Posterior vena cava (tissue), 2 donors: ENCODE measurements around the gene ARHGAP31. TPM values are rescaled to one million over a fixed set of nuclear protein-coding genes. Genes with fewer than 3 reads are reported as not detected.
"Not testable (repeated sequence)": the region's sequence is repeated elsewhere in the genome, so short reads cannot be mapped to it uniquely, and the experiment has no call there.

ENCODE experiments used
- DNase-seq: peaks from one replicate; pipeline ENCODE4 v3.0.0-alpha.2; 2020; ENCODE audit warnings: low spot score
- intact Hi-C, 2 donors: fragments of 100-400 bp; cut with DNase I; formaldehyde crosslinking; loops; one replicate each; pipeline versions ENCODE4 v1.14.1 to v1.14.2; 2022 to 2023
- total RNA-seq, 2 donors: library from RNA; stranded (reverse); fragmentation: NEBNext Ultra II Directional; extraction: Animal tissue kit (Norgen Biotek cat#: 25700); gene quantifications; one replicate each; pipeline ENCODE4 v1.2.1, GENCODE V29; 2021
- donor health status: DM: yes; HTN: yes; CAD: no.
- donor health status: DM: yes; HTN: yes; CAD: no.

The ARHGAP31 gene
- total RNA-seq, 2 donors from 2014 or later, result 26.5 to 26.9 TPM

DNA sequence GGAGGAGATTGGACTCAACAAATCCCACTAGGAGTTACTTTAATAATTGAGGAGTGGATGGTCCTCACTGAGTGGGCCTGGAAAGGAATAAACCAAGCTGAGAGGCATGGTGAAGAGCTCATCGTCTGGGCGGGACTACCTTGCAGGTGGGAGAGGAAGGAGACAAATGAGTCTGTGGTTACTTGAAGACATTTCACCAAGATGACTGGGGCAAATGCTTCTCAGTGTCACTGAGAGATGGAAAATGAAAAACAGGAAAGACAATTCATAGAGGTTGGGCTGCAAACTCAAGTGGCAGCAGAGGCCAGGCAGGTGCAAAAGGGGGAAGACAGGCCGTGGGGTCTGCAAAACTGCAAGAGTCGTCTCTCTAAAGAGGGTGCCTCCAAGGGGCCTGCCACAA lies 1.5 kb upstream of the ARHGAP31 start:
- intact Hi-C loops, result no loop called here
- no peak for DNase-seq

DNA sequence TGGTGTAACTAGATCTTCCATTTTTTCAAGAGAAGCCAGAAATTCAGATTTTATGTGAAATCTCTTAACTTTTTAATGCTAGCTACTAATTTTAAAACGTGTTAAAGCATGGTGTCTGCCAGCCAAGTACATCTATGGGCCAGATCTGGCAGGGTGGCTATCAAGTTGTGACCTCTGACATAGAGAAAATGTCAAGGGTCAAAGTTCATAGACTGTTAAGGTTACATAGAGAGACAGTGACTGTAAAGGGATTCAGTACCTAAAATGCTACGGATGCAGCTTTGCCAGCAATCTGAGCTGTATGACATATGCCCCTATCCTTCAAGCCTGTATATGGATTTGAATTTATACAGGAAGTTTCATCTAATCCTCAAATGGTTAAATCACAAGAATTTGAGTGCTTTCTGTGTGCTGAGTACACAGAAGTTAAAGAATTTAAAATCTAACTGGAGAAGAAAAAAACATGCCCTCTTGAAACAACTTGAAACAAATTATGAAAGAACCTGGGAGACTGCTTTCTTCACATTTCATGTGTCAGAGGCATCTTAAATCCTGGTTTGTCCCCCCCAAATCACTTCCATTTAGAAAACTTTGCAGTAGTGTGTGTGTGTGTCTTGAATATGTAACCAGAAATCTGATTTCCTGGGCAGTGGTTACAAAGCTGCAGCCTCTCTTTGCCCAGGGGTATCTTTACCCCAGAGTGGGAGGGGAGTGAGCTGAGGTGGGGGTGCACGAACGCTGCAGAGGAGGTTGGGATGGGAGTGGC lies 895 bp upstream of the ARHGAP31 start:
- intact Hi-C loops, result no loop called here
- DNase-seq, result no peak

GRCh38 chr3:119294696-119295671 lies 801 bp downstream of the ARHGAP31 start:
- intact Hi-C loops, result no loop called here
- DNase-seq, result no peak

DNA sequence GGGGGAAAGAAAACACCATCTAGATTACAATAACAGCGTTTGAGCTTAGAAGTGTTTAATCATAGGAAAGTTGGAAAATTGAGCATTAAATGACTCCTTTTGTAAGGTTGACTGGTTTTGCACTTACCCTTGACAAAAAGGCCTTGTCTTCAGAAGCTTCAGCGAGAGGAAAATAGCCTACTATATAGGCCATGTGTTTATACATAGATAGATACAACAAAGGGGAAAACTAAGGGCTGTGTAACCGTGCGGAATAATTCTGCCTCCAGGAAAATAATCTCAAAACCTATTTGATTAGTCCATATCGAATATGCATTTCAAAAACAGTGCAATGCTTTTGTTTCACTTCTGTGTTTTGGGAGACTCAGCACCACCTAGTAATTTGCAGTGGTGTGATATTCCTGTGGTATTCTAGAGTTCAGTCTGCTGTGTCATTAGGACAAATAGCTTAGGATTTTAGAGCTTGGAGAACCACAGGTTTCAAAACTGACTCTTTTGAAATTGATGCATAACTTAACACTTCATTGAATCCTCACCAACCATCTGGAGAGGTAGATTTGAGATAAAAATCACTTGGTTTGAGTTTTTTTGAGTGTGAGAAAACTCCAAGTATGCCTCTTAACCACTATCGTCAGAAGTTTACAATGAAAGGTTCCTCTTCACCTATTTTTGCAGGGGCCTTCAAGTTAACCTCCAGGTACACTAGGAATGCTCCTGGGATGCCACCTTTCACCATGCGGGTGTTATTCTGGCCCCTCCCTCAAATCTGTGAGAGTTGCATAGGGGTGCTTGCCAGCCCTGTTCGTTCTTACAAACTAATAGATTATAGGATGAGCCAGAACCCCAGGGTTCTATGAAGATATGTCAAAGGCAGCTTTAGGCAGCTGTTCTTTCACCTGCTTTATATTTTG lies 1.9 kb downstream of the ARHGAP31 start:
- no peak for DNase-seq
- intact Hi-C loops, result no loop called here

DNA sequence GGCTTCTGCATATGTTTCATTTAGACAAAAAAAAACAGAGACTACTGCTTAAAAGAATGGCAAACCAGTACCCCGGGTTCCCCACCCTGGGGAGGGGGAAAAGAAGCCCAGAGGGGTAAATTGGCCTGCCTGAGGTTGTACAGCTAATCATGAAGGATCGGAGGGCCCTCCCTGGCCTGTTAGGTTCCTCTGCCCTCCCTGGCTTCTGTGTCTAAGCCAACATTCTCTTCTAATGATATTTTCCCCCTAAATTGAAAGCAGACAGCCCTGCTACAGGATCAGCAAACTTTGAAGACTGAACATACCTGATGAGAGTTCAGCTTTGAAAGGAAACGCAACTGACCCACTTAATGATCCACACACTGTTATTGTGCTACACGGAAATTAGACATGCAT lies 2.5 kb downstream of the ARHGAP31 start:
- intact Hi-C loops, result no loop called here
- DNase-seq, result no peak

DNA sequence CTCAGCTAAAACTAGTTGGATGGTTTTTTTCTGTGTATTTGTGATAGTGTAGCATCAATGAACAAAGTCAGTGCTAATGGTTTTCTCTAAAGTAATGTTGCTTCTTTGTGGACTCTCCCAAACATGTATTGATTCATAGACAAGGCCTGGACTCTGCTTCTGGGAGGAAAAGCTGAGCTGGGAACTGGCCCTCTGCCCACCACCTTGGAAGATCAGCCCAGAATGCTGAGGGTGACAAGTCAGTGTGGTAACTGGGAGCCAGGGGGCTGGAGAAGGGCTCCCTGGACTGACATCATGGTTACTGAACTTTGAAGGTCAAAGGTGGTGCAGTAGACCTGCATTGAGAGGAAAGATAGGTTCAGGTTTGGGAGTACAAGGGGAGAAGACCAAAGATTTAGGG lies 3.0 kb downstream of the ARHGAP31 start:
- intact Hi-C loops, result no loop called here
- no peak for DNase-seq

DNA sequence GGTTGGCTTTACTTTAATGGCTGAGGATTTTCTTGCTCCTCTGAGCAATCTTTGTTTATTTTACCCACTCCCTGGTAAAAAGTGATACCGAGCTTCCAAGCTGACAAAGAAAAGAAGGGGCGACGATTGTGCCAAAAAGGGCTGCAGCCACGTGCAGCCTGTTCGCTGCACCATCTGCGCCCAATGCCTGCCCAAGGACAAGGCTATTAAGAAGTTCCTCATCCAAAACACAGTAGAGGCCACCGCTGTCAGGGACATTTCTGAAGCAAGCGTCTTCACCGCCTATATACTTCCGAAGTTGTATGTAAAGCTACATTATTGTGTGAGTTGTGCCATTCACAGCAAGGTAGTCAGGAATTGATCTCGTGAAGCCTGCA lies 4.4 kb downstream of the ARHGAP31 start:
- DNase-seq, result no peak
- intact Hi-C loops, result no loop called here

- intact Hi-C loops, result no loop called here
- no peak for DNase-seq
These were observed 6.8 kb downstream of the ARHGAP31 start for GRCh38 chr3:119300991-119301391.

- intact Hi-C loops, result no loop called here
- no peak for DNase-seq
These were observed 7.5 kb downstream of the ARHGAP31 start for GRCh38 chr3:119301662-119302061.

- no peak for DNase-seq
- intact Hi-C loops, result no loop called here
These were observed 8.7 kb downstream of the ARHGAP31 start for GRCh38 chr3:119302697-119303551.

- intact Hi-C loops, result no loop called here
- DNase-seq, result no peak
These were observed 10.1 kb downstream of the ARHGAP31 start for GRCh38 chr3:119304201-119304713.

DNA sequence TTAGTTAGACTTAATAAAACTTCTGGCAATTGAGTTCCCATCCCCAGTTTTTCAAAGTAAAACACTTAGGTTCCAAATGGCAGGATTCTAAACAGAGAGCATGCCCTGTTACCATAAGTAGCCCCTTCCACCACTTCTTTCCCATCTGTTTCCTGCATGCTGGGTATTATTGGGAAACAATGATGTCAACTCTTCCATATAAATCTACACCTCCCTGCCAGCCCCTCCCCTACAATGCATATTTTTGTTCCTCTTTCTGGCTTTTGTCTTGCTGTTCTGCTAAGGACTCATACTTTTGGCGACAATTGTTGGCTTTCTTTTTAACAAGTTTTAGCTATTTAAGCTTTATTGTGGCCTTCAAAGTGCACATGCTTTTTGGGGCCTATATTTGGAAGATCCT lies 11.1 kb downstream of the ARHGAP31 start:
- no peak for DNase-seq
- intact Hi-C loops, result no loop called here

GRCh38 chr3:119306378-119306777 lies 12.2 kb downstream of the ARHGAP31 start:
- DNase-seq, intact Hi-C loops: not testable (repeated sequence)

DNA sequence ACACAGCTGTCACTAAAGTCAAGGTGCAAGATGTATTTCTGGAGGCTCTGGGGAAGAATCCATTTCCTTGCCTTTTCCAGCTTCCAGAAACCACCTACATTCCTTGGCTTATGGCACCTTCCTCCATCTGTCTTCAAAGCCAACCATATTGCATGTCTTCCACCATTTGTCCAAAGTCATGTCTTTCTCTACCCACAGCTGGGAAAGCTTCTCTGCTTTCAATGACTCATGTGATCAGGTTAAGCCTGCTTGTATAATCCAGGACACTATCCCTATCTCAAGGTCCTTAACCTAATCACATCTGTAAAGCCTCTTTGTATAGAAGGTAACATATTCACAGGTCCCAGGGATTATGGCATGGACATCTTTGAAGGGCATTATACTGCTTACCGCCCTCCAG lies 14.2 kb downstream of the ARHGAP31 start:
- no peak for DNase-seq
- intact Hi-C loops, result no loop called here

DNA sequence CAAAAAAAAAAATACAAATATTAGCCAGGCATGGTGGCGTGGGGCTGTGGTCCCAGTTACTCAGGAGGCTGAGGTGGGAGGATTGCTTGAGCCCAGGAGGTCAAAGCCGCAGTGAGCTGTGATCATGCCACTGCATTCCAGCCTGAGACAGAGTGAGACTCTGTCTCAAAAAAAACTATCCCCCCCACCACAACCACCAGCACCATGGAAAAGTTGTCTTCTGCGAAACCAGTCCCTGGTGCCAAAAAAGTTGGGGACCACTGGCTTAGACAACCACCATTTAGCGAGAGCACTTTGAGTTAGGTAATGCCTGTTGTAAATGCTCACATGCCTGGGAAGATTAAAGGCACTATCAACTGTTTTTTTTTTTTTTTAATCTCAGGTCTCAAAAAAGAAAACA lies 15.4 kb downstream of the ARHGAP31 start:
- intact Hi-C loops, result no loop called here

DNA sequence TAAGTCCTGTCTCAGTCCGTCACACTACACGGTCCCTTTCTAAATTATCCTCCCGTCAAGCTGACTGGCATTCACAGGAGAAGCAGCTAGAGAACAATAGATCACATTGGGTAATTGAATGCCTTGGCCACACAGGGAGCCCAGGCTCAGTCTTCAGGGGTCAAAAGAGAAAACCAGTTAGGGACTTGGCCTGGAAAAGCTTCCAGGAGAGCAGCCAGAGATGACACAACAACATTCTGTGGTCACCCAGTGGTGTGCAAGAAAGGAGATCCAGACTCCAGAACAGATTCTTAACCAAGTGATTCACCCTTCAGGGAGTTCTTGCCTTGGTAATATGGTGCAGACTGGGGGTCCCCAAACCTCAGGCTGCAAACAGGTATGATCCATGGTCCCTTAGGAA lies 15.9 kb downstream of the ARHGAP31 start:
- no peak for DNase-seq
- intact Hi-C loops, result loop anchor here in 1 of 2 donors (10.0 kb wide), 1 partner anchor 585 kb away; no protein-coding TSS in a partner anchor

More for the DNA sequence above, 15.4 kb downstream of the ARHGAP31 start:
- no peak for DNase-seq

DNA sequence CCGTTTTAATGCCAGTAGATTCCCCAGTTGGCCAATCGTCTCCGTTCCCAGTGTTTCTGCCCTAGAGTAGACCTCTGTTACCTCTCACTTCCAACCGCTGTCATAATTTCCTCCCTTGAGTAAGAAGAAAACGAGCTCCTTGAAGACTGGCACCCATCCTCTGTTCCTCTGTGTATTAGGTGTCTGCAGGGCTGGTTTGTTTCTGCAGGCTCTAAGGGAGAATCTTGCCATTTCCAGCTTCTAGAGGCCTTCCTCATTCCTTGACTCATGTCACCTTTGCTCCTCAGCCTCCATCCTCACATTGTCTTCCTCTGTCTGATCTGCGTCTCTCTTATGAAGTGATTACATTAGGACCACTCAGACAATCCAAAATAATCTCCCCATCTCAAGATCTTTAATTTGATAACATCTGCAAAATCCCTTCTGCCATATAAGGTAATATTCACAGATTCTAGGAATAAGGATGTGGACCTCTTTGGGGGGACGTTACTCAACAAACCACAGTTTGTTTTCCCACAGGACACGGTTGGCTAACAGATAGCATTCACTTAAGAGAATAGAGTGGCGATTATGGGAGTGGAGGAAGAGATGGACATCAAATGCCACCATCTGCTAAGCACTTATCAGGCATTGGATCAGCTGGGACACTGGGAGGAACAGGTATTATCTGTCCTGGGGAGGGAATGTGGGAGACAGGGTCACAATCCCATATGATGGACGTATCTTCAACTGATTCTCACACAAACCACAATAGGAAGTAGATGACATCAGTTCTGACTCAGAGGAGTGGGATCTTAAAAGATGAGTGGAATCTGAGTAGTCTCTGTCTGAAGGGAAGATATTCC lies 17.1 kb downstream of the ARHGAP31 start:
- intact Hi-C loops, result loop anchor here in 1 of 2 donors (10.0 kb wide), 1 partner anchor 583 kb away; no protein-coding TSS in a partner anchor
- no peak for DNase-seq
